ENCODE results near the gene DPYSL4. TPM values are rescaled to one million over a fixed set of nuclear protein-coding genes. Genes with fewer than 3 reads are reported as not detected.

The DPYSL4 gene
- total and polyA plus RNA-seq, 2 of the 13 experiments (the other 11 are each of a cell fraction or from before 2014, with no cell fraction given) = 0.84 to 1.2 TPM

DNA sequence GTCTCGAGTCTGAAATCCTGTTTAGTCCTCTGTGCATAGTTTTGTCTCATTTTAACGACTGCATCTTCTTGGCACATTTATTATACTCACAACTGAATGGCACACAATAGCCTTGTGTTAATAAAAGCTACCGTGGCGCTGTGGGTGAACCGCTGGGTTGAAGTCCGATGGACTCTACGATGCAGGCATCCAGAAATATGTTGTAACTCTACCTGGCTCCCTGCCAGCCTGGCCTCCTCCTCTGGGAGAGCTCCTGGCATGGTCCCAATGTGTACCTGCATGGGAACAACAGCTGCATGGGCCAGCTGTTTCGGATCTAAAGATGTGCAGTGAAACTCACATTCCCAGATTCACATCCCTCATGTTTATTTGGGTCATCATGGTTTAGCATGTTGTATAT, 3.7 kb upstream of the DPYSL4 start:
- Histone ChIP-seq H3K4me2 (ENCODE audit: low read depth, low read length) (peak overlapping the region; percentile 51), H3K36me3 (replicated peaks in 1 of 2; ENCODE audit: control insufficient read depth in 1 of 2, insufficient read depth in 2 of 2, low read length in 2 of 2) (no peaks in the 10 kb centered on the region), H4K20me1 (ENCODE audit: insufficient read depth, low read length) (peaks cover 4% of the 10 kb centered on the region), H3K4me1 (ENCODE audit: insufficient read depth, low read length) (peaks cover 58% of the 10 kb centered on the region), H3K27ac (ENCODE audit: extremely low read length, insufficient read depth, low read length) (peak overlapping the region; percentile 41), H3K9ac (ENCODE audit: insufficient read depth, low read depth, low read length) (no peak overlapping the region), H3K9me3 (ENCODE audit: low read length) (no peaks in the 10 kb centered on the region), H2AFZ (ENCODE audit: low read length) (no peak overlapping the region), H3K79me2 (ENCODE audit: insufficient read depth, low read length) (no peaks in the 10 kb centered on the region), H3K4me3 (replicated peaks in 1 of 3; ENCODE audit: insufficient read depth in 1 of 3, low read depth in 2 of 3, low read length in 3 of 3) (no peak overlapping the region), H3K27me3 (ENCODE audit: control insufficient read depth in 1 of 2, insufficient read depth in 2 of 2, low read length in 2 of 2) (peaks cover 3 to 40% of the 10 kb centered on the region in 2 experiments)
- ChIA-PET CTCF (ENCODE audit: low intra/inter-chr PET ratio, low total read pairs) (no interaction called here), POLR2A (interaction anchor here (1.2 kb wide), 1 partner anchor 125 kb away, joined by 3 read pairs; the partner anchor contains the start of gene STK32C)
- peak; percentile 90 for FAIRE-seq
- intact Hi-C loops (cut with micrococcal nuclease; ENCODE audit: unreplicated experiment) = no loop called here
- 0% methylated on average over 8 of the region's 8 CpGs for WGBS (ENCODE audit: low lambda C conversion rate)
- peak; percentile 90 for DNase-seq (ENCODE audit: low spot score)
- no TSS peak for BruUV-seq (replicated peaks)
- in situ Hi-C loops (cut with HindIII; ENCODE audit: extremely low pct_ligation_motif_present, low pct_unique_long_range_greater_than_20kb) = no loop called here
- ATAC-seq = peak; percentile 61
- no peak for TF ChIP-seq RELA (CRISPR knock-in tag; IDR thresholded peaks at IDR 0.05)
- TF ChIP-seq, protein P1, sequence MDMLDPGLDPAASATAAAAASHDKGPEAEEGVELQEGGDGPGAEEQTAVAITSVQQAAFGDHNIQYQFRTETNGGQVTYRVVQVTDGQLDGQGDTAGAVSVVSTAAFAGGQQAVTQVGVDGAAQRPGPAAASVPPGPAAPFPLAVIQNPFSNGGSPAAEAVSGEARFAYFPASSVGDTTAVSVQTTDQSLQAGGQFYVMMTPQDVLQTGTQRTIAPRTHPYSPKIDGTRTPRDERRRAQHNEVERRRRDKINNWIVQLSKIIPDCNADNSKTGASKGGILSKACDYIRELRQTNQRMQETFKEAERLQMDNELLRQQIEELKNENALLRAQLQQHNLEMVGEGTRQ (IDR thresholded peaks at IDR 0.05; ENCODE audit: low read depth, low read length) = no peak
- TF ChIP-seq, protein P1 (CRISPR knock-in tag; IDR thresholded peaks at IDR 0.05; ENCODE audit: borderline replicate concordance) = no peak
- TF ChIP-seq HNRNPK (IDR thresholded peaks at IDR 0.05; ENCODE audit: low read depth, low read length, poor library complexity, severe bottlenecking) = no peak
- no peak for TF ChIP-seq CBFB (CRISPR knock-in tag; IDR thresholded peaks at IDR 0.05)
- TF ChIP-seq RXRA (CRISPR knock-in tag; IDR thresholded peaks at IDR 0.05) = peak; percentile 69; the same call in 1 of the 2 replicates
- no peak for TF ChIP-seq SP4 (CRISPR knock-in tag; IDR thresholded peaks at IDR 0.05)
- TF ChIP-seq MTF2 (CRISPR knock-in tag; IDR thresholded peaks at IDR 0.05; ENCODE audit: borderline replicate concordance) = no peak
- TF ChIP-seq NRL (CRISPR knock-in tag; IDR thresholded peaks at IDR 0.05; ENCODE audit: borderline replicate concordance) = no peak
- TF ChIP-seq ZNF550 (CRISPR knock-in tag; IDR thresholded peaks at IDR 0.05; ENCODE audit: borderline replicate concordance) = no peak
- TF ChIP-seq, protein P2, sequence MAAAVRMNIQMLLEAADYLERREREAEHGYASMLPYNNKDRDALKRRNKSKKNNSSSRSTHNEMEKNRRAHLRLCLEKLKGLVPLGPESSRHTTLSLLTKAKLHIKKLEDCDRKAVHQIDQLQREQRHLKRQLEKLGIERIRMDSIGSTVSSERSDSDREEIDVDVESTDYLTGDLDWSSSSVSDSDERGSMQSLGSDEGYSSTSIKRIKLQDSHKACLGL (CRISPR knock-in tag; IDR thresholded peaks at IDR 0.05) = no peak
- no peak for TF ChIP-seq ZNF446 (CRISPR knock-in tag; IDR thresholded peaks at IDR 0.05)
- TF ChIP-seq, protein P3, sequence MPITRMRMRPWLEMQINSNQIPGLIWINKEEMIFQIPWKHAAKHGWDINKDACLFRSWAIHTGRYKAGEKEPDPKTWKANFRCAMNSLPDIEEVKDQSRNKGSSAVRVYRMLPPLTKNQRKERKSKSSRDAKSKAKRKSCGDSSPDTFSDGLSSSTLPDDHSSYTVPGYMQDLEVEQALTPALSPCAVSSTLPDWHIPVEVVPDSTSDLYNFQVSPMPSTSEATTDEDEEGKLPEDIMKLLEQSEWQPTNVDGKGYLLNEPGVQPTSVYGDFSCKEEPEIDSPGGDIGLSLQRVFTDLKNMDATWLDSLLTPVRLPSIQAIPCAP (CRISPR knock-in tag; IDR thresholded peaks at IDR 0.05; ENCODE audit: low read depth) = no peak
- TF ChIP-seq ZNF782 (CRISPR knock-in tag; IDR thresholded peaks at IDR 0.05; ENCODE audit: borderline replicate concordance) = no peak
- TF ChIP-seq ZNF773 (CRISPR knock-in tag; IDR thresholded peaks at IDR 0.05; ENCODE audit: borderline replicate concordance) = no peak
- TF ChIP-seq, protein P4, sequence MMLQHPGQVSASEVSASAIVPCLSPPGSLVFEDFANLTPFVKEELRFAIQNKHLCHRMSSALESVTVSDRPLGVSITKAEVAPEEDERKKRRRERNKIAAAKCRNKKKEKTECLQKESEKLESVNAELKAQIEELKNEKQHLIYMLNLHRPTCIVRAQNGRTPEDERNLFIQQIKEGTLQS (CRISPR knock-in tag; IDR thresholded peaks at IDR 0.05) = 0 out of 2 replicates have a peak, but pooled peaks have one; percentile 34
- TF ChIP-seq, protein P5, sequence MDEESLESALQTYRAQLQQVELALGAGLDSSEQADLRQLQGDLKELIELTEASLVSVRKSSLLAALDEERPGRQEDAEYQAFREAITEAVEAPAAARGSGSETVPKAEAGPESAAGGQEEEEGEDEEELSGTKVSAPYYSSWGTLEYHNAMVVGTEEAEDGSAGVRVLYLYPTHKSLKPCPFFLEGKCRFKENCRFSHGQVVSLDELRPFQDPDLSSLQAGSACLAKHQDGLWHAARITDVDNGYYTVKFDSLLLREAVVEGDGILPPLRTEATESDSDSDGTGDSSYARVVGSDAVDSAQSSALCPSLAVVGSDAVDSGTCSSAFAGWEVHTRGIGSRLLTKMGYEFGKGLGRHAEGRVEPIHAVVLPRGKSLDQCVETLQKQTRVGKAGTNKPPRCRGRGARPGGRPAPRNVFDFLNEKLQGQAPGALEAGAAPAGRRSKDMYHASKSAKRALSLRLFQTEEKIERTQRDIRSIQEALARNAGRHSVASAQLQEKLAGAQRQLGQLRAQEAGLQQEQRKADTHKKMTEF (CRISPR knock-in tag; IDR thresholded peaks at IDR 0.05) = peak; percentile 46; the same call in 1 of the 2 replicates
- TF ChIP-seq, protein P6, sequence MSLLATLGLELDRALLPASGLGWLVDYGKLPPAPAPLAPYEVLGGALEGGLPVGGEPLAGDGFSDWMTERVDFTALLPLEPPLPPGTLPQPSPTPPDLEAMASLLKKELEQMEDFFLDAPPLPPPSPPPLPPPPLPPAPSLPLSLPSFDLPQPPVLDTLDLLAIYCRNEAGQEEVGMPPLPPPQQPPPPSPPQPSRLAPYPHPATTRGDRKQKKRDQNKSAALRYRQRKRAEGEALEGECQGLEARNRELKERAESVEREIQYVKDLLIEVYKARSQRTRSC (CRISPR knock-in tag; IDR thresholded peaks at IDR 0.05; ENCODE audit: low read depth) = no peak
